Trophoblast cell (in vitro differentiated cells and primary cell): ENCODE measurements around the gene KIF6.

Experiments
- DNase-seq, 2 donors: peaks; one replicate each; pipeline ENCODE4 v3.0.0-alpha.2; 2016
- H2AFZ ChIP-seq: 2 replicates; pipeline ENCODE4 v1.6.1; 2013; ENCODE audit warnings: low read length, moderate library complexity, mild to moderate bottlenecking; ENCODE audit not compliant: insufficient read depth, poor library complexity
- H2AK5ac ChIP-seq: 2 replicates; pipeline ENCODE4 v1.6.1; 2013; ENCODE audit warnings: mild to moderate bottlenecking, low read length
- H2BK120ac ChIP-seq: 2 replicates; pipeline ENCODE4 v1.6.1; 2013; ENCODE audit warnings: low read length, mild to moderate bottlenecking, moderate library complexity; ENCODE audit not compliant: insufficient read depth, poor library complexity
- H2BK12ac ChIP-seq: 2 replicates; pipeline ENCODE4 v1.6.1; 2013; ENCODE audit warnings: mild to moderate bottlenecking, low read length, moderate library complexity
- H2BK5ac ChIP-seq: 2 replicates; pipeline ENCODE4 v1.6.1; 2013; ENCODE audit warnings: low read length, low read depth, moderate library complexity, mild to moderate bottlenecking; ENCODE audit not compliant: poor library complexity
- H3K14ac ChIP-seq: 2 replicates; pipeline ENCODE4 v1.6.1; 2013; ENCODE audit warnings: mild to moderate bottlenecking, low read length
- H3K18ac ChIP-seq: 2 replicates; pipeline ENCODE4 v1.6.1; 2013; ENCODE audit warnings: mild to moderate bottlenecking, low read length
- H3K23ac ChIP-seq: 2 replicates; pipeline ENCODE4 v1.6.1; 2013; ENCODE audit warnings: low read length
- H3K27ac ChIP-seq: 2 replicates; pipeline ENCODE4 v1.5.1; 2013; ENCODE audit warnings: low read depth, mild to moderate bottlenecking, inconsistent platforms, low read length, moderate library complexity
- H3K27me3 ChIP-seq: 2 replicates; pipeline ENCODE4 v1.6.1; 2013; ENCODE audit warnings: inconsistent platforms, mild to moderate bottlenecking, low read length, moderate library complexity; ENCODE audit not compliant: insufficient read depth
- H3K36me3 ChIP-seq, 2 experiments: 1 replicate in 1 of 2; 2 replicates in 1 of 2; pipeline ENCODE4 v1.6.1; 2013; ENCODE audit warnings: low read length in 2 of 2, mild to moderate bottlenecking in 2 of 2, moderate library complexity in 1 of 2; ENCODE audit not compliant: insufficient read depth in 2 of 2, control insufficient read depth in 1 of 2
- H3K4ac ChIP-seq: 2 replicates; pipeline ENCODE4 v1.6.1; 2013; ENCODE audit warnings: low read depth, mild to moderate bottlenecking, low read length, moderate library complexity
- H3K4me1 ChIP-seq, 2 experiments: 1 replicate in 1 of 2; 2 replicates in 1 of 2; pipeline ENCODE4 v1.6.1; 2013; ENCODE audit warnings: low read length in 2 of 2, mild to moderate bottlenecking in 2 of 2, moderate library complexity in 1 of 2; ENCODE audit not compliant: insufficient read depth in 2 of 2, control insufficient read depth in 1 of 2
- H3K4me2 ChIP-seq: 2 replicates; pipeline ENCODE4 v1.6.1; 2013; ENCODE audit warnings: inconsistent platforms, mild to moderate bottlenecking, low read length, moderate library complexity
- H3K4me3 ChIP-seq: 2 replicates; pipeline ENCODE4 v1.5.1; 2013; ENCODE audit warnings: mild to moderate bottlenecking, low read depth, low read length, inconsistent platforms
- H3K79me1 ChIP-seq: one replicate; pipeline ENCODE4 v1.6.1; 2013; ENCODE audit warnings: low read length
- H3K79me2 ChIP-seq: 2 replicates; pipeline ENCODE4 v1.6.1; 2013; ENCODE audit warnings: low read length, mild to moderate bottlenecking; ENCODE audit not compliant: control insufficient read depth, insufficient read depth, poor library complexity
- H3K9ac ChIP-seq: 2 replicates; pipeline ENCODE4 v1.6.1; 2013; ENCODE audit warnings: mild to moderate bottlenecking, low read length
- H3K9me3 ChIP-seq: 2 replicates; pipeline ENCODE4 v1.6.1; 2013; ENCODE audit warnings: low read depth, mild to moderate bottlenecking, control low read depth, inconsistent platforms, low read length; ENCODE audit not compliant: insufficient read depth
- H4K12ac ChIP-seq: 2 replicates; pipeline ENCODE4 v1.6.1; 2013; ENCODE audit warnings: low read depth, mild to moderate bottlenecking, low read length, moderate library complexity
- H4K8ac ChIP-seq: 2 replicates; pipeline ENCODE4 v1.6.1; 2013; ENCODE audit warnings: low read depth, mild to moderate bottlenecking, low read length, moderate library complexity
- H4K91ac ChIP-seq: one replicate; pipeline ENCODE4 v1.6.1; 2013; ENCODE audit warnings: low read depth, mild to moderate bottlenecking, low read length, moderate library complexity
- WGBS: extraction: QIAGEN DNeasy Blood & Tissue Kit; methylation state at CpG from one replicate; pipeline ENCODE4 v1.1.7; 2013; ENCODE audit warnings: missing lambda C conversion rate; ENCODE audit not compliant: insufficient read length, insufficient coverage; ENCODE audit errors: extremely low coverage; 5-methylcytosine and 5-hydroxymethylcytosine counted together

Gene KIF6

GRCh38 chr6:39375405-39375804, 349.8 kb downstream of the KIF6 start:
- Histone ChIP-seq H3K36me3 (no peaks in the 10 kb centered on the region), H3K4me2 (no peak overlapping the region), H3K27ac (no peak overlapping the region), H3K18ac (no peak overlapping the region), H3K9ac (no peak overlapping the region), H3K9me3 (peaks cover 2% of the 10 kb centered on the region), H4K12ac (no peak overlapping the region), H3K14ac (no peak overlapping the region), H3K23ac (no peak overlapping the region), H4K8ac (no peak overlapping the region), H4K91ac (no peak overlapping the region), H2BK120ac (no peak overlapping the region), H2BK5ac (no peak overlapping the region), H2AFZ (no peak overlapping the region), H3K4me3 (no peak overlapping the region), H2BK12ac (no peak overlapping the region), H3K4ac (no peak overlapping the region), H3K4me1 (no peaks in the 10 kb centered on the region), H2AK5ac (no peak overlapping the region), H3K27me3 (no peaks in the 10 kb centered on the region), H3K79me1 (no peaks in the 10 kb centered on the region), H3K79me2 (no peaks in the 10 kb centered on the region)
- no peak for DNase-seq
- no CpG with 5 or more reads among the region's 3 CpGs for WGBS

GRCh38 chr6:39370390-39370789, 354.8 kb downstream of the KIF6 start:
- Histone ChIP-seq H2BK12ac (no peak overlapping the region), H3K14ac (no peak overlapping the region), H3K9me3 (peaks cover 2% of the 10 kb centered on the region), H4K8ac (no peak overlapping the region), H3K9ac (no peak overlapping the region), H4K12ac (no peak overlapping the region), H3K4ac (no peak overlapping the region), H3K27me3 (no peaks in the 10 kb centered on the region), H3K27ac (no peak overlapping the region), H3K23ac (no peak overlapping the region), H3K4me2 (no peak overlapping the region), H3K18ac (no peak overlapping the region), H3K79me2 (no peaks in the 10 kb centered on the region), H2BK120ac (no peak overlapping the region), H3K79me1 (no peaks in the 10 kb centered on the region), H2AK5ac (no peak overlapping the region), H2BK5ac (no peak overlapping the region), H4K91ac (no peak overlapping the region), H3K4me3 (no peak overlapping the region), H3K36me3 (no peaks in the 10 kb centered on the region), H3K4me1 (no peaks in the 10 kb centered on the region), H2AFZ (no peak overlapping the region)
- DNase-seq: no peak
- WGBS: no CpG with 5 or more reads among the region's 3 CpGs

GRCh38 chr6:39369987-39370386, 355.2 kb downstream of the KIF6 start:
- H3K79me2 ChIP-seq: no peaks in the 10 kb centered on the region
- H3K4me1 ChIP-seq: no peaks in the 10 kb centered on the region
- no peak overlapping the region for H4K8ac ChIP-seq
- H3K4me3 ChIP-seq: no peak overlapping the region
- H3K14ac ChIP-seq: no peak overlapping the region
- H3K27me3 ChIP-seq: no peaks in the 10 kb centered on the region
- no peak overlapping the region for H3K23ac ChIP-seq
- peaks cover 2% of the 10 kb centered on the region for H3K9me3 ChIP-seq
- no peaks in the 10 kb centered on the region for H3K79me1 ChIP-seq
- no peak overlapping the region for H3K18ac ChIP-seq
- no peaks in the 10 kb centered on the region for H3K36me3 ChIP-seq
- no peak overlapping the region for H4K91ac ChIP-seq
- no peak overlapping the region for H4K12ac ChIP-seq
- WGBS: no CpG with 5 or more reads among the region's 1 CpG
- H3K4ac ChIP-seq: no peak overlapping the region
- no peak overlapping the region for H3K4me2 ChIP-seq
- H2BK12ac ChIP-seq: no peak overlapping the region
- H2BK120ac ChIP-seq: no peak overlapping the region
- H3K27ac ChIP-seq: no peak overlapping the region
- no peak overlapping the region for H2AK5ac ChIP-seq
- H2AFZ ChIP-seq: no peak overlapping the region
- no peak overlapping the region for H2BK5ac ChIP-seq
- no peak overlapping the region for H3K9ac ChIP-seq
- no peak for DNase-seq

- H4K8ac ChIP-seq: no peak overlapping the region
- DNase-seq: no peak
- H3K4me1 ChIP-seq: no peaks in the 10 kb centered on the region
- H2AK5ac ChIP-seq: no peak overlapping the region
- no peak overlapping the region for H2AFZ ChIP-seq
- no peak overlapping the region for H2BK12ac ChIP-seq
- H3K4ac ChIP-seq: no peak overlapping the region
- peaks cover 2% of the 10 kb centered on the region for H3K9me3 ChIP-seq
- no peak overlapping the region for H4K91ac ChIP-seq
- H2BK120ac ChIP-seq: no peak overlapping the region
- no peak overlapping the region for H3K27ac ChIP-seq
- H3K36me3 ChIP-seq: no peaks in the 10 kb centered on the region
- no peak overlapping the region for H3K18ac ChIP-seq
- H3K27me3 ChIP-seq: no peaks in the 10 kb centered on the region
- H3K79me1 ChIP-seq: no peaks in the 10 kb centered on the region
- H4K12ac ChIP-seq: no peak overlapping the region
- H3K4me3 ChIP-seq: no peak overlapping the region
- no CpG with 5 or more reads among the region's 3 CpGs for WGBS
- H3K23ac ChIP-seq: no peak overlapping the region
- H3K14ac ChIP-seq: no peak overlapping the region
- no peak overlapping the region for H3K9ac ChIP-seq
- no peak overlapping the region for H3K4me2 ChIP-seq
- no peak overlapping the region for H2BK5ac ChIP-seq
- no peaks in the 10 kb centered on the region for H3K79me2 ChIP-seq
Measured at GRCh38 chr6:39367700-39368099, 357.5 kb downstream of the KIF6 start.
